Measurements from ENCODE around the gene PTPRN2. TPM values are rescaled to one million over a fixed set of nuclear protein-coding genes. Genes with fewer than 3 reads are reported as not detected.

Gene PTPRN2
- total and polyA plus RNA-seq, 2 donors (not counting 3 experiments of a cell fraction or from before 2014, with no cell fraction given) = 0.62 to 0.88 TPM

- no peaks in the 10 kb centered on the region for H3K4me1 ChIP-seq (ENCODE audit: control insufficient read depth, extremely low read depth, insufficient read depth, low read length)
- no peaks in the 10 kb centered on the region for H3K27me3 ChIP-seq (ENCODE audit: control insufficient read depth in 2 of 2, insufficient read depth in 2 of 2, low read length in 2 of 2)
- intact Hi-C loops (cut with micrococcal nuclease) = no loop called here
- no peaks in the 10 kb centered on the region for H4K20me1 ChIP-seq (replicated peaks; ENCODE audit: control insufficient read depth, extremely low read depth, insufficient read depth, low read length)
- no peak overlapping the region for H2AFZ ChIP-seq (ENCODE audit: low read depth, low read length)
- no TSS peak for BruUV-seq (replicated peaks)
- TF ChIP-seq, protein P1, sequence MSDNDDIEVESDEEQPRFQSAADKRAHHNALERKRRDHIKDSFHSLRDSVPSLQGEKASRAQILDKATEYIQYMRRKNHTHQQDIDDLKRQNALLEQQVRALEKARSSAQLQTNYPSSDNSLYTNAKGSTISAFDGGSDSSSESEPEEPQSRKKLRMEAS (IDR thresholded peaks at IDR 0.05; ENCODE audit: insufficient read depth, insufficient read length) = no peak
- TF ChIP-seq JUN (IDR thresholded peaks at IDR 0.05; ENCODE audit: borderline replicate concordance, insufficient read depth, insufficient read length, low read depth) = no peak
- TF ChIP-seq FOS (IDR thresholded peaks at IDR 0.05; ENCODE audit: borderline replicate concordance, insufficient read depth, low read length) = no peak
- TF ChIP-seq GATA2 (IDR thresholded peaks at IDR 0.05; ENCODE audit: insufficient read depth, insufficient read length, low read depth, low read length) = no peak
- TF ChIP-seq MYC (IDR thresholded peaks at IDR 0.05; ENCODE audit: low read depth, low read length) = no peak
- TF ChIP-seq POLR2A (IDR thresholded peaks at IDR 0.05; ENCODE audit: low read depth, low read length) = no peak
- no peak for TF ChIP-seq POLR2AphosphoS5 (IDR thresholded peaks at IDR 0.05; ENCODE audit: insufficient read depth, low read depth, low read length)
- TF ChIP-seq, protein P2, sequence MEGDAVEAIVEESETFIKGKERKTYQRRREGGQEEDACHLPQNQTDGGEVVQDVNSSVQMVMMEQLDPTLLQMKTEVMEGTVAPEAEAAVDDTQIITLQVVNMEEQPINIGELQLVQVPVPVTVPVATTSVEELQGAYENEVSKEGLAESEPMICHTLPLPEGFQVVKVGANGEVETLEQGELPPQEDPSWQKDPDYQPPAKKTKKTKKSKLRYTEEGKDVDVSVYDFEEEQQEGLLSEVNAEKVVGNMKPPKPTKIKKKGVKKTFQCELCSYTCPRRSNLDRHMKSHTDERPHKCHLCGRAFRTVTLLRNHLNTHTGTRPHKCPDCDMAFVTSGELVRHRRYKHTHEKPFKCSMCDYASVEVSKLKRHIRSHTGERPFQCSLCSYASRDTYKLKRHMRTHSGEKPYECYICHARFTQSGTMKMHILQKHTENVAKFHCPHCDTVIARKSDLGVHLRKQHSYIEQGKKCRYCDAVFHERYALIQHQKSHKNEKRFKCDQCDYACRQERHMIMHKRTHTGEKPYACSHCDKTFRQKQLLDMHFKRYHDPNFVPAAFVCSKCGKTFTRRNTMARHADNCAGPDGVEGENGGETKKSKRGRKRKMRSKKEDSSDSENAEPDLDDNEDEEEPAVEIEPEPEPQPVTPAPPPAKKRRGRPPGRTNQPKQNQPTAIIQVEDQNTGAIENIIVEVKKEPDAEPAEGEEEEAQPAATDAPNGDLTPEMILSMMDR (IDR thresholded peaks at IDR 0.05; ENCODE audit: extremely low read depth in 1 of 2, insufficient read depth in 1 of 2, low read depth in 1 of 2, low read length in 2 of 2) = no peak
- no peak for TF ChIP-seq EZH2 (IDR thresholded peaks at IDR 0.05; ENCODE audit: borderline replicate concordance, low read depth, low read length, severe bottlenecking)
- no peak overlapping the region for H3K9ac ChIP-seq (replicated peaks; ENCODE audit: extremely low read depth, insufficient read depth, low read length)
- H3K4me3 ChIP-seq (replicated peaks in 1 of 3; ENCODE audit: insufficient read depth in 1 of 3, low read depth in 1 of 3, low read length in 3 of 3) = no peak overlapping the region
- no peak overlapping the region for H3K4me2 ChIP-seq (ENCODE audit: insufficient read depth, low read length)
- ChIA-PET POLR2A (no interaction called here), CTCF (no interaction called here)
- H3K27ac ChIP-seq (ENCODE audit: insufficient read depth, low read depth, low read length) = no peak overlapping the region
- H3K79me2 ChIP-seq (ENCODE audit: control insufficient read depth, insufficient read depth, low read length) = no peaks in the 10 kb centered on the region
- no peaks in the 10 kb centered on the region for H3K36me3 ChIP-seq (ENCODE audit: control insufficient read depth in 2 of 2, extremely low read depth in 1 of 2, insufficient read depth in 2 of 2, low read length in 2 of 2)
- dilution Hi-C loops (cut with MboI; ENCODE audit: extremely low pct_ligation_motif_present, low sequenced_read_pairs) = no loop called here
- FAIRE-seq = no peak
- DNase-seq (ENCODE audit: low read depth, low spot score) = no peak
- H3K9me3 ChIP-seq (replicated peaks; ENCODE audit: control insufficient read depth, insufficient read depth, low read length) = peaks cover 4% of the 10 kb centered on the region
- H3K9me1 ChIP-seq (replicated peaks; ENCODE audit: control insufficient read depth, extremely low read depth, insufficient read depth, low read length) = no peaks in the 10 kb centered on the region
These were observed 85.4 kb downstream of the PTPRN2 start for GRCh38 chr7:158502068-158502750.

Data from endothelial cell of umbilical vein (primary cell).